K562 (cell line): Measurements from ENCODE around the gene YPEL2.

ENCODE experiments used
- CHD2 ChIP-seq: IDR thresholded peaks from 2 replicates; pipeline ENCODE4 v1.6.1; 2011; ENCODE audit warnings: low read depth, low read length
- JUN ChIP-seq, 2 experiments: sonication (generic) in 1 of 2; formaldehyde crosslinking in 1 of 2; IDR thresholded peaks; 2 replicates each; pipeline versions ENCODE4 v1.6.1 to v1.8.0; 2012 to 2022; ENCODE audit warnings: borderline replicate concordance in 2 of 2, mild to moderate bottlenecking in 2 of 2, improper control_type of control experiment in 1 of 2, low read depth in 1 of 2, low read length in 1 of 2, missing genetic modification reagents in 1 of 2
- NRF1 ChIP-seq, 2 experiments: fragments of 450-650 bp; IDR thresholded peaks in 1 of 2; conservative IDR thresholded peaks in 1 of 2; 2 replicates each; pipeline ENCODE4 v1.6.1; 2014; ENCODE audit warnings: mild to moderate bottlenecking in 2 of 2
- TF ChIP-seq, protein P1 (sequence below), 3 experiments: IDR thresholded peaks in 2 of 3; conservative IDR thresholded peaks in 1 of 3; 2 replicates each; pipeline ENCODE4 v1.5.1; 2011 to 2012; ENCODE audit warnings: low read length in 3 of 3, mild to moderate bottlenecking in 3 of 3, control low read depth in 2 of 3, improper control_type of control experiment in 1 of 3, inconsistent platforms in 1 of 3, low read depth in 1 of 3, mixed read lengths in 1 of 3, moderate library complexity in 1 of 3; ENCODE audit not compliant: insufficient read depth in 2 of 3

DNA sequence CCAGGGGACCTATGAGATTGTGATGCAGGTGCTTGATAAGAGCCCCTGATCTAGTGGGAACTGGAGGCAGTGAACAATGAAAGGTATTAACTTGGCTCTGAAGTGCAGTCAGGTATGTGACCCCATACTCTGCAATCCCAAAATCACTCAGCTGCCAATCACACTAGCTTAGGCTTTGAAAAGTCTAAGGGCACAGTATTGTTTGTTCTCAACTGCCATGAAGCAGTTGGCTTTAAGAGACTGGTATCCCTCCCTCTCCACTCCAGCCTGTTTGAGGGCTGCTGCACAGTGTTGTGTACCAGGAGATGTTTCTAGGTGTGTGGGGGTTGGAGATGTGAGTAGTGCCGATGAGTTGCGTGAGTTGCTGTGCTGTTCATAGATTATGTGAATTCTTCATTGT lies 2.4 kb downstream of the YPEL2 start:
- no peak for TF ChIP-seq JUN (IDR thresholded peaks at IDR 0.05; ENCODE audit: borderline replicate concordance, low read depth, low read length)
- no peak for TF ChIP-seq JUN (CRISPR knock-in tag; IDR thresholded peaks at IDR 0.05; ENCODE audit: borderline replicate concordance)
- TF ChIP-seq CHD2: no peak
- no peak for TF ChIP-seq NRF1 (conservative IDR thresholded peaks at IDR 0.05 in 1 of 2, IDR thresholded peaks at IDR 0.05 in 1 of 2)
- TF ChIP-seq, protein P1, sequence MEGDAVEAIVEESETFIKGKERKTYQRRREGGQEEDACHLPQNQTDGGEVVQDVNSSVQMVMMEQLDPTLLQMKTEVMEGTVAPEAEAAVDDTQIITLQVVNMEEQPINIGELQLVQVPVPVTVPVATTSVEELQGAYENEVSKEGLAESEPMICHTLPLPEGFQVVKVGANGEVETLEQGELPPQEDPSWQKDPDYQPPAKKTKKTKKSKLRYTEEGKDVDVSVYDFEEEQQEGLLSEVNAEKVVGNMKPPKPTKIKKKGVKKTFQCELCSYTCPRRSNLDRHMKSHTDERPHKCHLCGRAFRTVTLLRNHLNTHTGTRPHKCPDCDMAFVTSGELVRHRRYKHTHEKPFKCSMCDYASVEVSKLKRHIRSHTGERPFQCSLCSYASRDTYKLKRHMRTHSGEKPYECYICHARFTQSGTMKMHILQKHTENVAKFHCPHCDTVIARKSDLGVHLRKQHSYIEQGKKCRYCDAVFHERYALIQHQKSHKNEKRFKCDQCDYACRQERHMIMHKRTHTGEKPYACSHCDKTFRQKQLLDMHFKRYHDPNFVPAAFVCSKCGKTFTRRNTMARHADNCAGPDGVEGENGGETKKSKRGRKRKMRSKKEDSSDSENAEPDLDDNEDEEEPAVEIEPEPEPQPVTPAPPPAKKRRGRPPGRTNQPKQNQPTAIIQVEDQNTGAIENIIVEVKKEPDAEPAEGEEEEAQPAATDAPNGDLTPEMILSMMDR (IDR thresholded peaks at IDR 0.05 in 2 of 3, conservative IDR thresholded peaks at IDR 0.05 in 1 of 3; ENCODE audit: insufficient read depth in 2 of 3, low read depth in 1 of 3, low read length in 3 of 3): no peak
